GM21515 (cell line): Measurements from ENCODE around the gene POLR3A.
"Not testable (repeated sequence)": the region's sequence is repeated elsewhere in the genome, so short reads cannot be mapped to it uniquely, and the experiment has no call there.

Source experiments
- ATAC-seq: cut with Tn5 transposase; IDR thresholded peaks from one replicate; pipeline ENCODE4 v1.9.1; 2021; ENCODE audit not compliant: unreplicated experiment

Gene POLR3A

DNA sequence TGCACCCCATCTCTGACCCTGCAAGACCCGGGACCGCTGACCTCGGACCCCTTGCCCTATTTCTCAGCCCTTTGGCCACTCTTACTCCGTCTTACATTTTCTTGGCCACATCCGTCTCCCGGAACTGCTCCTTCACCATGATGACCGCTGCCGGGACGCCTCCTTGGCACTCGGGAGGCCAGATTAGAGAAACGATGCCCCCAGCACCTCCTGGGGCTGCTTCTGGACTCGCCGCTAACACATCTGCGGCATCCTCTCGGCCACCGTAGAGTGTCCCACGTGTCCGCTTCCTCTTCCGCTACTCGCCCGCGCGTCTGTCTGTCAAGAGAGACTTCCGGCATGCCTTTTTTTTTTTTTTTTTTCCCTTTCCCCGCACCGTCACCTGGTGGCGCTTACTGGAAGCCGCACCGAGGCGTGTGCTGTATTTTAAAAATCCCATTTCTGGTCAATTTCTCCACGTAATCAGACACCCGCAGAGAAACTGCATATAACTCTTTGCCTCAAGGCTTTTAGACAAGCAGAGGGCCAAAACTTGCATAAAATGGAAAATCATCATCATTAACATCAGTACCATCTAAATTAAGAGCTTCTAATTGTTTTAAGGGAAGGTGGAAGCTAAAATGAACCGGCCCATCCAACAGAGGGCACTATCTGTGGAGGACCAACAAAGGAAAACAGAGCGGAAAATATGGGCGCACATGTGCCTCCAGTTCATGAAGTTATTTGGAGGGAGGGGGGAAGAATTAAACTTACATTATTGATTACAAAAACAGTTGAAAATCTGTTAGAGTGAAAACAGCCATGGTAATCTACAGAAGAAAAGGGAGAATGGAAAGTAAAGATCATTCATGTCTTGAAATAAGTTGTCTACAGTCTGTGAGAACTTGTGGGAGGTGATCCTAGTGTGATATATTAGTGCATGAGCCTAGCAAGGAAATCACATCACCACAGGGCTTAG, at the start of gene POLR3A:
Gene POLR3A (minus strand): TSS at position 247 of the 958 bp plus-strand sequence. CDS start 108 bp downstream, at position 139.
- peak; percentile 59 for ATAC-seq

- ATAC-seq = no peak
Measured at GRCh38 chr10:78078539-78079330, 49.4 kb upstream of the POLR3A start.

GRCh38 chr10:78075806-78076205, 46.5 kb upstream of the POLR3A start:
- not testable (repeated sequence) for ATAC-seq

DNA sequence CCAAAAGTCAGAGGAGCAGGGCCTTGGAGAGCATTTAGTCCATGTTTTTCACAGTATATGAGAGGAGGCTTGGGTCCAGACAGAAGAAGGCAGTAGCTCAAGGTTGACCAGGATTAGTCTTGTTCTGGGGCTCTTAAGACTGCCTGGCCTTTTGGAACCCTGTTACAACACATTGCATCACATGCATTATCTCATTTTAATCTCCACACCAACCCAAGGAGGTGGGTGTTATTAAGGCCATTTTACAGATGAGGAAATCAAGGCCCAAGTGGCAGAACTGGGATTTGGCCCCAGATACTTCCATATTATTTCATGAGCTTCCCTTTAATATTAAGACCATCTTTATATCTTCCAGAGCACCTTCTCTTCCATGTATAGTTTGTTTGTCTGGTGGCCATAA, 43.2 kb upstream of the POLR3A start:
- ATAC-seq = no peak

GRCh38 chr10:78071857-78072179, 42.5 kb upstream of the POLR3A start:
- ATAC-seq = no peak

GRCh38 chr10:78071140-78071856, 42.0 kb upstream of the POLR3A start:
- ATAC-seq = no peak

GRCh38 chr10:78070726-78071125, 41.4 kb upstream of the POLR3A start:
- ATAC-seq = no peak

- ATAC-seq = not testable (repeated sequence)
Measured at GRCh38 chr10:78070064-78070463, 40.7 kb upstream of the POLR3A start.

DNA sequence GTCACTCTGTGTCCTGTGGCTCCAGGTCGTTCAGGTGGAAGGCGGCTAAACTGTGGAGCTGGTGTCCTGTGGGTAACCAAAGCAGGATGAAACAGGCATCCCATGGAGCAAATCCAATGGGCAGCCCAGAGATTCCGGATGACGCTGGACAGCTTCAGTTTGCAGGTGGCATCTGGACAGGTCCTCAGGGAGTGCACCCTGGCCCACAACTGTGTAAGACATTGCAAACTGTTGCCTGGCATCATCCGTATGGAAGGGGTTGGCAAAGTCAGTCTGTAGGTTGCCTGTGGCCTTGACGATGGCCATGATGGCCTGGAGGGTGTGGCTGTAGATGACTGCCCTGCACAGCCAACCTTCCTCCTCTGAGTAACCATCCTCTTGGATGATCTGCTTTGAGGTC, 39.8 kb upstream of the POLR3A start:
- ATAC-seq = no peak

GRCh38 chr10:78066728-78067430, 37.6 kb upstream of the POLR3A start:
- no peak for ATAC-seq

DNA sequence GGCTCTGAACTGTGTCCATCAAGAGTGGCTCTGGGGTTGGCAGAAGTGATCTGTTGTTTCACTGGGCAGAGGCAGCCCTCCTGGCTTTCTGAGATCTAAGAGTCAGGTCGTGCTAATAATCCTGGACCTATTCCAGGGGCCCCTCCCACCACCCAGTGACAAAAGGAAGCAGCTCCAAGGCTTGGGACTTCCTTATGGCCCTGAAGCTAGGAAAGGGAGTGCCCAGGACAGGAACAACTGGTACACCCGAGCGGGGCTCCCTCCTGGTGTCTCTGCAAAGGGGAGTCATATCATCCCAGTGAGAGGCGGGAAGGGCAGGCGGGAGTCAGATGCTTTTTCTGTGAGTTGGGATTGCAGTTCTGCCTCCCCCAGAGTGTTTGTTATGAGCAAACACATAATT, 36.7 kb upstream of the POLR3A start:
- ATAC-seq = no peak

GRCh38 chr10:78065611-78066010, 36.3 kb upstream of the POLR3A start:
- ATAC-seq = no peak

- not testable (repeated sequence) for ATAC-seq
Measured at GRCh38 chr10:78064919-78065318, 35.6 kb upstream of the POLR3A start.

DNA sequence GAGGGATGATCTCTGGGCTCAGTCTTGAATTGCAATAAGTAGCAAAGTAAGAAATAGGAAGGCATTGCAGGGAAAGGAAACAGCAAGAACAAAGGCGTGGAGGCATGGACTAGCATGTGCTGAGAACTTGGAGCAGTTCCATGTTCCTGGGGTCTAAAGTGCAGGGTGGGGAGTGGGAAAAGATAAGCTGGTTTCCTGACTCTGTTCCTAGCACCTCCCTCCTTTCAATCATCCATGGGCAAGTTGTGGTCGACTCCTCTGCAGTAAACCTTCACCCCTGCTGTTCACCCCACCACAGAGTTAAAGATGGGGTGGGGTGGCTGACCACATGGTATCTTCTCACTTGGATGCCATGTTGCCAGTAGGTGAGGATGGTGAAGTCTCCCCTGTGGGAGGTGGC, 33.9 kb upstream of the POLR3A start:
- ATAC-seq = no peak

DNA sequence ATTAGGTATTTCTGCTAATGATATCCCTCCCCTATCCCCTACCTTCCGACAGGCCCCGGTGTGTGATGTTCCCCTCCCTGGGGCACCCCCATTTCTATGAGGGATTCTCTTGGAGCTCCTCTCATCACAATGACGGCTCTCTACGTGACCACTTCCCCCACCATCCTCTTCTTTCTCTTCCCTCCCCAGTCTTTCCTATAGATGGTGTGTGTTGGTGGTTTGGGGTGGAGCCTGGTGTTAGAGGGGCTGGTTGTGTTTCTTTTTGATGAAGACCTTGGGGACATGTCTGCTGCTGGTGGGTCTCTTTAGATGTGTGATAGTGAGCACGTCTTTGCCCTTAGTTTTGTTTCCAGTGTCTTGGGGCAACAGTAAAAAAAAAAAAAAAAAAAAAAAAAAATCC, 33.0 kb upstream of the POLR3A start:
- ATAC-seq = no peak

DNA sequence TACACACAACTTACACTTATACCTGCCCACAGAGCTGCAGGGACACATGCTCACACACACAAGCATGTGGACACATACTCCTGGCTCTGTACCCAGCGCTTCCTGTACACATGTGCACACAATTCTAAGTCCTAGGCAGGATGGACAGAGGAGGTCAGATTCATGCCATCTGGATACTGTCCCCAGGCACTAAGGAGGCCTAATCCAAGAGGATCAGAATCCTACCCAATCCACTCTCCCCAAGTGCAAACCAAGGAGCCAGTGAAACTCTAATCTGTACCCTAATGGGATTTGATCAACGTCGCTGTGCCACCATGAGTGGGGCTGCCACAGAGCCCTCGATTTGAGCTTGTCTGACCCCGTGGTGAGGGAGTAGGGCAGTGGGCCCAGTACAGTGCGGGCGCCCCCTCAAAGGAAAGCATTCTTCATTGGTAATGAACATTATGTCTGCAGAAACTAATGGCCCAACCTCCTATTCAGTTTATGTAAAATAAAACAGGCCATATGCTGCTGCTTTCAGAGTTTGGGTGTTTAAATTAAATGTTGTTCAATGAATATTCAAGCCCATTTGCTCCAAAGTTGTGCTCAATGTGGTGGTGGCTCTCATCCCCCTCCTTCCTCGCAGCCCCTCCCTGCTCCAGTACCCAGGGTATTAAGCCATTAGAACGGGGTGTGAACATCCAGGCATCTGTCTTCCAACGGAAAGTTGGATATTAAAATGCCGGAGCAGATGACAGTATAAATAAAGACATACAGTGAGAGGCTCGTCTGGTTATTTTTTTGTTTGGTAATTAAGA, 30.8 kb upstream of the POLR3A start:
- no peak for ATAC-seq

DNA sequence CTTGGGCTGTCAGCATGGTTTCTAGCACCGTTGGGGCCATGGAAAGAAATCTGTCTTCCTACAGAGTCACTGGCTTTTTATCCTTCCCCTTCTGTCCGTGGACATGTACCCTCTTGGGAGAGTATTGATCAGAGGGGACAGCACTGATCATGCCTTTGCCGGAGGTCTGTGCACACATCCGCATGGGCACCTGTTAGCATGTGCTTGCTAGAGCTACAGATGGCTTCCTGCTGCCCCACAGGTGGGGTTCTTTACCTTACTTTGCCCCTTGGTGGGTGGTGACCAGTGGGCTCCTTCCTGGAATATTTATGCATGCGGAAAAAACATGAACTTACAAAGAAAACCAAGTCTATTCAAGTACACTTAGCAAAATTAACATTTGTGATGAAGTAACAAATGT, 29.2 kb upstream of the POLR3A start:
- ATAC-seq = no peak

DNA sequence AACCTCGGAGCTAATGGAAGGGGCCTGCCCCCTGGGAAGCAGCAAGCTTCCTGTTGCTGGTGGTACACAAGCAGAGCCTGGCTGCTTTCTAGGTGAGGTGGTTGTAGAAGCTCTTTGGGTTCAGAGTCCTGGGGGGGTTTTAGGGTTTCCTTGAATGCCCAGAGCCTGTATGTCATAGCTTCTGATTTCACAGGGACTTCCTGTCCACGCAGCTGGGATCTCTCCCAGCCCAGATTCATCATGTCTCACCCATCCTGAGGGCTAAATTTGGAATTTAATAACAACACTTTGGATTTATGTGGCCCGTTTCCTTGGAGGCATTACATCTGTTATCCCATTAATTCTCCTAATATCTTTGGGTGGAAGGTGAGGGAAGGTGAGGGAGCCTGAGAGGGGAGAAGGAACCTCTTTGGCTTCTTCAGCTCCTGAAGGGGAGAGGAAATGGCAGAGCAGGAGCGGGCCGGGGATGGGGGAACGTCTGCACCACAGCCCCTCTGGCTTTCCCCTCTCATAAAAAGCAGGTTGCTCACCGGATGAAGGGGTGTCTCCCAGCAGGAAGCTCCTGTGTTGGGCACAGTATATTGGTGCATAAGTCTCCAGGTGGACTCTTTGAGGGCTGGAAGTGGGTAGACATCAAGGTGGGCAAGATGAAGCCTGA, 24.0 kb upstream of the POLR3A start:
- no peak for ATAC-seq

GRCh38 chr10:78049851-78050250, 20.5 kb upstream of the POLR3A start:
- no peak for ATAC-seq
